GM13977 (cell line): ENCODE data around the gene ABCA7.

Experiments used
- DNase-seq: peaks from one replicate; pipeline ENCODE4 v3.0.0; 2012; ENCODE audit warnings: low spot score
- in situ Hi-C: fragments of 300-500 bp; cut with MboI; formaldehyde crosslinking; loops from one replicate; pipeline ENCODE4 v1.12.0; 2022; ENCODE audit warnings: low sequenced_read_pairs, low pct_unique_long_range_greater_than_20kb, mixed read lengths, inconsistent platforms; ENCODE audit not compliant: unreplicated experiment
- TF ChIP-seq, protein P1 (sequence below): IDR thresholded peaks from 2 replicates; pipeline ENCODE4 v1.5.1; 2012; ENCODE audit warnings: mild to moderate bottlenecking, control low read depth; ENCODE audit not compliant: insufficient read depth; ENCODE audit errors: extremely low read depth, missing control alignments

ABCA7 gene

DNA sequence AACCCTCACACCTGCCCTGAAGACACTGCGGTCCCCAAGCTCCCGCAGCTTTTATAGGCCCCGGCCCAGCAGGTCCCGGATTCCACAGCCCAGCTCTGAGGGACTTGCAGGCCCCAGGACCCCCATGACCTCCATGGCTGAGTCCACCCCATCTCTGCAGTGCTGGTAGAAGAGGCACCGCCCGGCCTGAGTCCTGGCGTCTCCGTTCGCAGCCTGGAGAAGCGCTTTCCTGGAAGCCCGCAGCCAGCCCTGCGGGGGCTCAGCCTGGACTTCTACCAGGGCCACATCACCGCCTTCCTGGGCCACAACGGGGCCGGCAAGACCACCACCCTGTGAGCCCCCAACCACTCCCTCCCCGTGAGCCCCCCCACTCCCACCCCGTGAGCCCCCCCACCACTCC lies 9.2 kb downstream of the ABCA7 start:
- DNase-seq: no peak
- in situ Hi-C loops: no loop called here
- TF ChIP-seq, protein P1, sequence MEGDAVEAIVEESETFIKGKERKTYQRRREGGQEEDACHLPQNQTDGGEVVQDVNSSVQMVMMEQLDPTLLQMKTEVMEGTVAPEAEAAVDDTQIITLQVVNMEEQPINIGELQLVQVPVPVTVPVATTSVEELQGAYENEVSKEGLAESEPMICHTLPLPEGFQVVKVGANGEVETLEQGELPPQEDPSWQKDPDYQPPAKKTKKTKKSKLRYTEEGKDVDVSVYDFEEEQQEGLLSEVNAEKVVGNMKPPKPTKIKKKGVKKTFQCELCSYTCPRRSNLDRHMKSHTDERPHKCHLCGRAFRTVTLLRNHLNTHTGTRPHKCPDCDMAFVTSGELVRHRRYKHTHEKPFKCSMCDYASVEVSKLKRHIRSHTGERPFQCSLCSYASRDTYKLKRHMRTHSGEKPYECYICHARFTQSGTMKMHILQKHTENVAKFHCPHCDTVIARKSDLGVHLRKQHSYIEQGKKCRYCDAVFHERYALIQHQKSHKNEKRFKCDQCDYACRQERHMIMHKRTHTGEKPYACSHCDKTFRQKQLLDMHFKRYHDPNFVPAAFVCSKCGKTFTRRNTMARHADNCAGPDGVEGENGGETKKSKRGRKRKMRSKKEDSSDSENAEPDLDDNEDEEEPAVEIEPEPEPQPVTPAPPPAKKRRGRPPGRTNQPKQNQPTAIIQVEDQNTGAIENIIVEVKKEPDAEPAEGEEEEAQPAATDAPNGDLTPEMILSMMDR: no peak

DNA sequence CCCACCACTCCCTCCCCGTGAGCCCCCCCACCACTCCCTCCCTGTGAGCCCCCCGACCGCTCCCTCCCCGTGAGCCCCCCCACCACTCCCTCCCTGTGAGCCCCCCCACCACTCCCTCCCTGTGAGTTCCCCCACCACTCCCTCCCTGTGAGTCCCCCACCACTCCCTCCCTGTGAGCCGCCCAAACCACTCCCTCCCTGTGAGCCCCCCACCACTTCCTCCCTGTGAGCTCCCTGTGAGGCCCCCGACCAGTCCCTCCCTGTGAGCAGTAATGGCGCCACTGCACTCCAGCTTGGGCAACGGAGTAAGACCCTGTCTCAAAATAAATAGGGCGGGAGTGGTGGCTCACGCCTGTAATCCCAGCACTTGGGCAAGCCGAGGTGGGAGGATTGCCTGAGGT lies 9.9 kb downstream of the ABCA7 start:
- DNase-seq: no peak
- in situ Hi-C loops: no loop called here
- TF ChIP-seq, protein P1: no peak

DNA sequence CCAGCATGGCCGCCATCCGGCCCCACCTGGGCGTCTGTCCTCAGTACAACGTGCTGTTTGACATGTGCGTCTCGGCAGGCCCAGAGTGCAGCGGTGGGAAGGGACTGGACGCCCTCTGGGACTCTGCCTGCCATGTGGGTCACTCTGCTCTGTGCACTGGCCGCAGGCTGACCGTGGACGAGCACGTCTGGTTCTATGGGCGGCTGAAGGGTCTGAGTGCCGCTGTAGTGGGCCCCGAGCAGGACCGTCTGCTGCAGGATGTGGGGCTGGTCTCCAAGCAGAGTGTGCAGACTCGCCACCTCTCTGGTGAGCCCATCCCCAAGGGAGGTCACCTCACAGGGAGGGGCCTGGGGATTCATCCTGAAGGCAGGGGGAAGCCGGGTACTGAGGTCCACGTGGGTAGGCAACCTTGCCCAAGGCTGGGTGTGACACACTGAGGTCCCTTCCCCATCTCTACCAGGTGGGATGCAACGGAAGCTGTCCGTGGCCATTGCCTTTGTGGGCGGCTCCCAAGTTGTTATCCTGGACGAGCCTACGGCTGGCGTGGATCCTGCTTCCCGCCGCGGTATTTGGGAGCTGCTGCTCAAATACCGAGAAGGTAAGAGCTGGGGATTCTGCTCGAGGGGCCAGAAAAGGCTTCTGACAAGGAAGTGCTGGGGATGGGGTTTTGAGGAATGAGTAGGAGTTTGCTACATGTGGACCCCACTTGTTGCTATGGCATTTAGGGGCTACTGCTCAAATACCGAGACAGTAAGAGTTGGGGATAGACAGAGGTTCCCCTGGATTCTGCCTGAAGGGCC lies 11.3 kb downstream of the ABCA7 start:
- TF ChIP-seq, protein P1: no peak
- in situ Hi-C loops: no loop called here
- DNase-seq: no peak

DNA sequence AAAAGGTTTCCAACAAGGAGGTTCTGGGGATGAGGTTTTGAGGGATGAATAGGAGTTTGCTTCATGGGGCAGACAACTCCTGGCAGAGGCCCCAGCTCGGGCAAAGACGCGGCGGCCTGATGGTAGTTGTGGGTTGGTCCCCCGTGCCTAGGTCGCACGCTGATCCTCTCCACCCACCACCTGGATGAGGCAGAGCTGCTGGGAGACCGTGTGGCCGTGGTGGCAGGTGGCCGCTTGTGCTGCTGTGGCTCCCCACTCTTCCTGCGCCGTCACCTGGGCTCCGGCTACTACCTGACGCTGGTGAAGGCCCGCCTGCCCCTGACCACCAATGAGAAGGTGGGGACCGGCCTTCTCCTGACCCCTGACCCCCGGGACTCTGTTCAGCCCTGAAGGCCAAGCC lies 11.9 kb downstream of the ABCA7 start:
- in situ Hi-C loops: no loop called here
- DNase-seq: no peak

DNA sequence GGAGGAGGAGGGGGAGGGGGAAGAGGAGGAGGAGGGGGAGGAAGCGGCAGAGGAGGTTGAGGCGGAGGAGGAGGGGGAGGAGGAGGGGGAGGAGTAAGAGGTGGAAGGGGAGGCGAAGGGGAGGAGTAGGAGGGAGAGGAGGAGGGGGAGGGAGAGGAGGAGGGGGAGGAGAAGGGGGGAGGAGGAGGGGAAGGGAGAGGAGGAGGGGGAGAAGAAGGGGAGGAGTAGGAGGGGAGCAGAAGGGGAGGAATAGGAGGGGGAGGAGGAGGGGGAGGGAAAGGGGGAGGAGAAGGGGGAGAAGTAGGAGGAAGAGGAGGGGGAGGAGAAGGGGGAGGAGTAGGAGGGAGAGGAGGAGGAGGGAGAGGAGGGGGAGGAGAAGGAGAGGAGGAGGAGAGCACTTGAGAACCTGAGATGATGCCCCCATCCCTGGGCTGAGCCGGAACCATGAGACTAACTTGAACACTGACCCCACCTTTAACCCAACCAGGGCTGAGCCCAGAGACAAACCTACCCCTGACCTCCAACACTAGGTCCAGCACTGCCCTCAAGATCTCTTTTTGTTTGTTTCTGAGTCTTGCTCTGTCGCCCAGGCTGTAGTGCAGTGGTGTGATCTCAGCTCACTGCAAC lies 12.6 kb downstream of the ABCA7 start:
- no peak for DNase-seq
- TF ChIP-seq, protein P1: no peak
- in situ Hi-C loops: no loop called here

More for the DNA sequence above, 11.9 kb downstream of the ABCA7 start:
- TF ChIP-seq, protein P1: no peak

DNA sequence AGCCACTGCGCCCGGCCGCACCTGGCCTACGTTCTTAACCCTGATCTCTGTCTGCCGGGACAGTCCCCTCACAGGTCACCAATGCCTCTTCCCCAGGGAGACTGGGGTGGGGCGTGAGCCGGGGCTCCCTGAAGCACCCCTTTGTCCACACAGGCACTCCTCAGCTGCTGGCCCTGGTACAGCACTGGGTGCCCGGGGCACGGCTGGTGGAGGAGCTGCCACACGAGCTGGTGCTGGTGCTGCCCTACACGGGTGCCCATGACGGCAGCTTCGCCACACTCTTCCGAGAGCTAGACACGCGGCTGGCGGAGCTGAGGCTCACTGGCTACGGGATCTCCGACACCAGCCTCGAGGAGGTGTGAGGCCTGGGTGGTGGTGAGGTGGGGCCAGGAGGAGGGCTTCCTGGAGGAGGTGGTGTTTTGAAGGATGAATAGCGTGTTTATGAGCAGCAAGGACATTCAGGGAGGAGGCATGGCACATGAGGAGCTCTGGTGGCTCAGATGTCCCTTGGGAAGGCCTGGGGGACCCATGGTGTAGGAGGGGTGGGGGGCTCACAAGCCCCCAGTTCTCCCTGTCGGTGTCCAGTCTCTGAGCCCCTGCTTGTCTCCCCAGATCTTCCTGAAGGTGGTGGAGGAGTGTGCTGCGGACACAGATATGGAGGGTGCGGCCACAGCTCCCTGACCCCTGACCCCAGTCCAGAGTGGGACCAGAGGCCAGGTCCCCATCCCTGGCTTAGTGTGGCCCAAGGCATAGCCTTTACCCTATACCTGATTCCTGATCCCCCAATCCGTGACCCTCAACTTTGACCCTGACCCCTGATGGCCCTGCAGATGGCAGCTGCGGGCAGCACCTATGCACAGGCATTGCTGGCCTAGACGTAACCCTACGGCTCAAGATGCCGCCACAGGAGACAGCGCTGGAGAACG lies 13.5 kb downstream of the ABCA7 start:
- in situ Hi-C loops: no loop called here
- TF ChIP-seq, protein P1: no peak
- no peak for DNase-seq
